Stimulated activated CD4-positive, alpha-beta T cell treated with anti-CD3 and anti-CD28 coated beads, Interleukin-12 subunit alpha, Interleukin-12 subunit beta, amount 100 ng/mL, for 4 hours (primary cell): ENCODE data around the gene RHBDL2.
A peak's percentile ranks its signal among the peaks of the same experiment; 100 is the strongest.
"Not testable (repeated sequence)": the region's sequence is repeated elsewhere in the genome, so short reads cannot be mapped to it uniquely, and the experiment has no call there.

Source experiments
- DNase-seq: peaks from one replicate; pipeline ENCODE4 v3.0.0-alpha.2; 2020

Gene RHBDL2, protein sequence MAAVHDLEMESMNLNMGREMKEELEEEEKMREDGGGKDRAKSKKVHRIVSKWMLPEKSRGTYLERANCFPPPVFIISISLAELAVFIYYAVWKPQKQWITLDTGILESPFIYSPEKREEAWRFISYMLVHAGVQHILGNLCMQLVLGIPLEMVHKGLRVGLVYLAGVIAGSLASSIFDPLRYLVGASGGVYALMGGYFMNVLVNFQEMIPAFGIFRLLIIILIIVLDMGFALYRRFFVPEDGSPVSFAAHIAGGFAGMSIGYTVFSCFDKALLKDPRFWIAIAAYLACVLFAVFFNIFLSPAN

GRCh38 chr1:38941527-38942019 lies at the start of gene RHBDL2:
TSS of gene RHBDL2 (minus strand) at chr1:38941830. CDS start at chr1:38919212, 22,618 bp downstream.
- no peak for DNase-seq

GRCh38 chr1:38990738-38991637 lies 49.4 kb upstream of the RHBDL2 start, which contains the start of gene AKIRIN1:
TSS of gene AKIRIN1 (plus strand) at chr1:38991276. CDS start at chr1:38991381, 105 bp downstream.
- DNase-seq = peak; percentile 97

DNA sequence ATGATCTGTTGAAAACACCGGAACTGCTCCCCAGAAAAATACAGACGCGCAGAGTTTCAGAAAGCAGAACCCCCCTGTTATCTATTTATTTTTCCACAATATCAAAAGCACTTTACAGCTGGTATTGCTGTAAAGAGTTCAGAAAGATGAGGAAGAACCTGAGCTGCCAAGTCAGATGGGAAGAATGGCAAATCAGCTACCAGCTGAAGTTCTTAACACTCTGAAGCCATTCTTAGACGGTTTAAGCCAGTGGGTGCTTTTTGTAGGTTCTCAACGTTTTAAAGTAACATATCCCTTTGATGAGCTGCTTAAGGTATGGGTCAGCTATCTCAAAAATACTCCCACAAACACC lies 48.7 kb upstream of the RHBDL2 start:
- no peak for DNase-seq

DNA sequence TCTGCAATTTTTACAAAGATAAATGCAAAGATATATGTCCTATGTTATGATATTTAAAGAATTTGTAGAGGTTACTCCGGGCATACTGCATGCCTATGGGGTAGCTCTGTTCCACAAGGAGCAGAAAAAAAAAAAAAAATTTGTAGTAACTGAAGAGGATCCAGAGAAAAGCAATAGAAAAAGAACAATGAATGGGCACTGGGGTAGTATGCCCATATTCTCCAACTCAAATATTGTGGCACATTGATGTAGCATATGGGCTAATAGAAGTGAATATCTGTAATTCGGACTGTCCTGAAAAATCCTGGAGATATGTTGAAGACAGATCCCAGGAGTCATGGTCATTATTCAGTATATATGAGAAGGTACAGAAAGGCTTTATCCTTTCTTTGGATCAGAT lies 48.3 kb upstream of the RHBDL2 start:
- no peak for DNase-seq

GRCh38 chr1:38979380-38979779 lies 37.8 kb upstream of the RHBDL2 start:
- DNase-seq = not testable (repeated sequence)

DNA sequence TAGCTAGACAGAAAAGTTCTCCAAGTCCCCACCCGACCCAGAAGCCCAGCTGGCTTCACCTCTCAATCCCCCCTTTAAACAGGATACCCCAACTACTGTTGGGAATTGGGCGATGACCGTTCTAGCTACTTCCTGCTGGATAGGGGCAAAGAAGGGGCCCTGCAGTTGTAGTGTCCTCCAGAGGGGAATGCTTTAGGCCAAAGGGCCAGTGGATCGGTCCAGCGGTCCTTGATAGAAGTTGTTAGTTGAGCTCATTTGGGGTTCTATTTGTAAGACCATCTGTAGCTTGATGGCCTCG lies 36.6 kb upstream of the RHBDL2 start:
- DNase-seq = not testable (repeated sequence)

DNA sequence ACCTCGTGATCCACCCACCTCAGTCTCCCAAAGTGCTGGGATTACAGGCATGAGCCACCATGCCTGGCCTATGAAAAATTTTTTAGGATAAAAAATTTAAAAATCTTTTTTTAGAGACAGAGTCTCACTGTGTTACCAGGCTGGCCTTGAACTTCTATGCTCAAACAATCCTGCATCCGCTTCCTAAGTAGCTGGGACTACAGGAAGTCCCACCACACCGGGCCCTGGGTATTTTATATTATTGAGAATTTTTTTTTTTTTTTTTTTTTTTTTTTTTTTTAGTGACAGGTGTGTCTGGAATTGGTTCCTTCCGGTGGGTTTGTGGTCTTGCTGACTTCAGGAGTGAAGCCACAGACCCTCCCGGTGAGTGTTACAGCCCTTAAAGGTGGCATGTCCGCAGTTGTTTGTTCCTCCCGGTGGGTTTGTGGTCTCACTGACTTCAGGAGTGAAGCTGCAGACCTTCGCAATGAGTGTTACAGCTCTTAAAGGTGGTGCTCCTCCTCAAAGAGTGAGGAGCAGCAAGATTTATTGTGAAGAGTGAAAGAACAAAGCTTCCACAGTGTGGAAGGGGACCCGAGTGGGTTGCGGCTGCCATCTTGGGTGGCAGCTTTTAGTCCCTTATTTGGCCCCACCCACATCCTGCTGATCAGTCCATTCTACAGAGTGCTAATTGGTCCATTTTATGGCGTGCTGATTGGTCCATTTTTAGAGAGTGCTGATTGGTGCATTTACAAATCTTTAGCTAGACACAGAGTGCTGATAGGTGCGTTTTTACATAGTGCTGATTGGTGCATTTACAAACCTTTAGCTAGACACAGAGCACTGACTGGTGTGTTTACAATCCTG lies 36.0 kb upstream of the RHBDL2 start:
- not testable (repeated sequence) for DNase-seq

DNA sequence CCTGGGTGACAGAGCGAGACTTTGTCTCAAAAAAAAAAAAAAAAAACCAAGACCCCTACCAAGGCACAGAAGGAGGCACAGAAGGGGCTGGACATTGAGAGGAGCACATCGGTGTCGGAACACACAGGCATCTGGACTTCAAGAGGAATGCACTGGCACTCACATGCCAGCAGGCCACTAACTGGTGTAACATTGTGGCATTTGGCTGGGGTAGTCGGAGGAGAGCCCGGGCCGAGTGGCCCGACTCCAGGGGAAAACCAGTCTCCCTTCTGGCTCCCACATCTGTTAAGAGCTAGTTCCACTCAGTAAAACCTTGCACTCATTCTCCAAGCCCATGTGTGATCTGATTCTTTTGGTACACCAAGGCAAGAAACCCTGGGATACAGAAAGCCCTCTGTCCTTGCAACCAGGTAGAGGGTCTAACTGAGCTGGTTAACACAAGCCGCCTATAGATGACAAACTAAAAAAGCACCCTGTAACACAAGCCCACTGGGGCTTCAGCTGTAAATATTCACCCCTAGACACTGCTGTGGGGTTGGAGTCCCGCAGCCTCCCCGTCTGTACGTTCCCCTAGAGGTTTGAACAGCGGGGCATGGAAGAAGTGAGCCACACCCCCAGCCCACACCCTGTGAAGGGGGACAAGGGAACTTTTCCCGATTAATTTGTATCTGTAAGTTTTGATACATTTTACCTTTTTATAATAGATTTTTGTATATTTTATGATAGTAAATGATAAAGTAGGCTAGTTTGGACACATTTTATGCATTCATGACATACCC lies 32.2 kb upstream of the RHBDL2 start:
- DNase-seq = no peak

DNA sequence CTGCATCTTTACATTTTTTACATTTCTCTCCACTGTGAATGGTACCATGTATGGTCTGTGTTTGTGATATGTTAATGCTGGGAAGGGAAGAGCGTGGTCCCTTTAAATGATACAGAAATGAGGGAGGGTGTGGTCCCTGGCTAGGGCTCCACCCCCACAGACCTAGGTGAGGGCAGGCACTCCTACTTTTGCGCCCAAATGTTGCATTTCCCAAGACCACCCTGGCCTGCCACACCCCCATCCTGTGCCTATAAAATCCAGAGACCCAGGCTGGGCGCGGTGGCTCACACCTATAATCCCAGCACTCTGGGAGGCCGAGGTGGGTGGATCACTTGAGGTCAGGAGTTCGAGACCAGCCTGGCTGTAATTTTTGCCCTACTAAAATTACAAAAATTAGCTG lies 31.5 kb upstream of the RHBDL2 start:
- not testable (repeated sequence) for DNase-seq

GRCh38 chr1:38964140-38964548 lies 22.5 kb upstream of the RHBDL2 start:
- DNase-seq = no peak

DNA sequence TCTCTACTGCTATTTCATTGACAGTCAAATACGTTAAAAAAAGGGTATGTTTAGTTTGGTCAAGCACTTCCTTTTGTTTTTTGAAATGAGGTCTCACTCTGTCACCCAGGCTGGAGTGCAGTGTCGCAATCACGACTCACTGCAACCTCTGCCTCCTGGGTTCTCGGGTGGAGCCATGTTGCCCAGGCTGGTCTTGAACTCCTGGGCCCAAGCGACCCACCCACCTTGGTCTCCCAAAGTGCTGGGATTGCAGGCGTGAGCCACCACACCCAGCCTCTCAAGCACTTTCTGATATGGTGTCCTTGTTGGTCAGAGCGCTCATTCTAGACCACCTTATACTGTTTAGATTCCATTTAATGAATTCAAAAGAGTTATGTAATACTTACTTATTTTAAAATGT lies 20.9 kb upstream of the RHBDL2 start:
- no peak for DNase-seq

- DNase-seq = no peak
These were observed 20.5 kb upstream of the RHBDL2 start for GRCh38 chr1:38962113-38962512.

DNA sequence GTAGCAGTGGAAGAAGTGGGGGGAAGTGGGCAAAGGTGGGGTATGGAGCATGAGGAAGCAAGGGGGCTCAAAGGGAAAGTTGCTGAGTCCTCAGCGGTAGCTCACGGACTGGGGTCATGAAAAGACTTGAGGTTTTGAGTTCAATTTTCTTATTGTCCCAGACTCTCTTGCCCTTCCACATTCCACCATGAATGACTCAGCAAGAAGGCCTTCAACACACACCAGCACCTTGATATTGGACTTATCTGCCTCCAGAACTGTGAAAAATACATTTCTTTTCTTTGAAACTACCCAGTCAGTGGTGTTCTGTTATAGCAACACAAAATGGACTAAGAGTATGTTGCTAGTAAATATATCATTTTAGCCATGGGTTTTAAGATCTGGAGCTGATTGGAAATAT lies 17.3 kb upstream of the RHBDL2 start:
- no peak for DNase-seq

- no peak for DNase-seq
These were observed 11.8 kb upstream of the RHBDL2 start for GRCh38 chr1:38953433-38953860.

DNA sequence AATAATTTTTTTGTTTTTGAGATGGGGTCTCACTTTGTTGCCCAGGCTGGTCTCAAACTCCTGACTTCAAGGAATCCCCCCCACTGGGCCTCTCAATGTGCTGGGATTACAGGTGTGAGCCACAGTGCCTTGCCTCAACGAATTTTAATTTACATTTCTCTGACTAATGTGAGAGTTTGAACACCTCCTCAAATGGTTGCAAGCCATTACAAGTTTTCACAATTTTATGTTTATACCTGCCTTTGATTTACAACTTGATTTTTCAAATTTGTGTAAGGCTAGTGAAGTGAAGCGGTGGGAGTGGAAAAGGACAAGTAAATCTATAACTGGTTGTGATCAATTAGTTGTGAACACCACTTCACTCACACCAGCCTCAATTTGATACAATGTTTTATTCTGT lies 8.9 kb upstream of the RHBDL2 start:
- DNase-seq = no peak

GRCh38 chr1:38944547-38944946 lies 2.9 kb upstream of the RHBDL2 start:
- DNase-seq = no peak

DNA sequence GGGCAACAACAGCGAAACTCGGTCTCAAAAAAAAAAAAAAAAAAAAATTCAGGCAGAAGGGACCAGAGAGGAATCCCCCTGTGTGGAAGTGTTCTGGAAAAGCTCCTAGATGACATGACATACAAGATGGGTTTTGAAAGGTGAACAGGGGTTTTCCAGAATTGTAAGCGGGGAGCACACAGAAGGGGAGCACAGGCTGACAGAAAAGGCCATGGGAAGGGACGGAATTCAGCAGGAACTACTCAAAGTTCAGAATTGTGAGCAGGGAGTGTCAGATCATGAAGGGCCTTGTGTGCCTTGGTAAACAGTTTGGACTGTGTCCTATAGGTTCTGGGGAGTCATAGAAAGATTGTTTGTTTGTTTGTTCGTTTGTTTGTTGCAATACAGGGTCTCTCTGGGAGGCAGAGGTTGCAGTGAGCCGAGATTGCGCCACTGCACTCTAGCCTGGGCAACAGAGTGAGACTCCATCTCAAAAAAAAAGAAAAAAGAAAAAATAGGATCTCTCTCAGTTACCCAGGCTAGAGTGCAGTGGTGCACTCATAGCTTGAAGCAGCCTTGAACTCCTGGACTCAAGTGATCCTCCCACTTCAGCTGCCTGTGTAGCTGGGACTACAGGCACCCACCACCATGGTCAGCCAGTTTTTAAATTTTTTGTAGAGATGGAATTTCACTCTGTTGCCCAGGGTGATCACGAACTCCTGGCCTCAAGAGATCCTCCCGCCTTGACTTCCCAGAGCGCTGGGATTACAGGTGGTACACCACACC lies 1.2 kb upstream of the RHBDL2 start:
- DNase-seq = no peak

- DNase-seq = no peak
These were observed 537 bp downstream of the RHBDL2 start for GRCh38 chr1:38941093-38941492.

DNA sequence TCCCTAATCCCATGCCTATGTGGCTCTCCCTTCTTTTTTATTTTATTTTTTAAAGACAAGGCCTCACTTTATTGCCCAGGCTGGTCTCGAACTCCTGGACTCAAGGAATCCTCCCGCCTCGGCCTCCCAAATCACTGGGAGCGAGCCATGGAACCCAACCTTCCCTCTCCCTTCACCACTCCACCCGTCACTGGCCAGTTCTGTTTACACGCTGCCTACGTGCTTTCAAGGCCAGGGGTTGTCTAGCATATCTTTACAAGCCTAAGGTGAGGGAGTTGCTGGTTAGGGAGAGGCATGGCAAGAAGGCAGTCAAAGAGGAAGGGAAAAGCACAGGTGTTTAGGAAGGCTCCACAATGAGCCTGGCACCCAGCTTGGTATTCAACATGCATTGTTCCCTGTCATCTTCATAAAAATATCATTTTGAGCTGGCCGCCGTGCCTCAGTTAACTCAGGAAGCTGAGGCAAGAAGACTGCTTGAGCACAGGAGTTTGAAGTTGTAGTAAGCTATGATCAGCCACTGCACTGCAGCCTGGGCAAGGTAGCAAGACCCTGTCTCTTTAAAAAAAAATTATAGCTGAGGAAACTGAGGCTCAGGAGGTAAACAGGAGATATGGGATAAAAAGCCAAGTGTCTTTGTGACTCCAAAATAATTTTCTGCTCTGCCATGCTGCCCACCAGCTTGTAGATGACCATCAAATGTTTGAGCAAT lies 1.1 kb downstream of the RHBDL2 start:
- DNase-seq = no peak

DNA sequence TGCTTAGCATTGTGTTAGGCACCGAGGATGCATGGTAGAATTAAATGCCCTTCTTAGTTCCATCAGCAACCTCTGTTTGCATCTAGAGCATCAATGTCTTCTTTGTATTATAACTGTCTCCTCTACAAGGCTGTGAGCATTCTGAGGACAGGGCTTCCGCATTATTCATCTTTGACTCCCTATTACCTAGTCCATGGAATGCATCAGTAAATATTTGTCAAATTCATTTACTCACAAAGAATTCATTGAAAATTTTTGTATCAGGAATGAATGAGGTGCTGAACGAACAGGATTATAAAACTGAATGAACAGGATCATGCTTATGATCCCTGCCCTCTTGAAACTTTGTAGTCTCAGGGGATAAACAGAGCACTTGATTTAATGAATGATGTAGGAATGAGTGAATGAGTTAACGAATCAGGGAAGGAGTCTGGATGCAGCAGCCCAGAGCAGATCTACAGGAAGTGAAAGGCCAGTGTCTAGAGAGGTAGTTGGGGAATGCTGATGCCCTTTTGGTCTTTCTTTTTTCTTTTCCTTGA lies 2.8 kb downstream of the RHBDL2 start:
- no peak for DNase-seq

DNA sequence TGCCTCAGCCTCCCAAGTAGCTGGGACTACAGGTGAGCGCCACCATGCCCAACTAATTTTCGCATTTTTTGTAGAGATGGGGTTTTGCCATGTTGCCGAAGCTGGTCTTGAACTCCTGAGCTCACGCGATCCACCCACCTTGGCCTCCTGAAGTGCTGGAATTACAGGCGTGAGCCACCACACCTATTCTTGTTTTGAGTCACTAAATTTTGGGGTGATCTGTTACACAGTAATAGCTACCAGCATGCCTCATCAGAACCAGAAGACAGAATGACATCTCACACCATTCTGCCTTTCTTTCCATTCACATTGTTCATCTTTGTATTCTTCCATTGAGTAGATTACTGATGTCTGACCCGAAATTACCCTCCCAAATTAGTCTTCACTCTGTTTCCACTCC lies 9.1 kb downstream of the RHBDL2 start:
- DNase-seq = no peak
